ENCODE results near the gene GNAS.

GRCh38 chr20:58893355-58894120 is 41.0 kb downstream of the GNAS start:
- TF ChIP-seq YY1 (IDR thresholded peaks at IDR 0.05; ENCODE audit: insufficient read depth, insufficient read length) = no peak
- TF ChIP-seq ZNF274 (IDR thresholded peaks at IDR 0.05; ENCODE audit: low read depth, low read length) = no peak

All from NT2/D1 (cell line).